Activated naive CD4-positive, alpha-beta T cell treated with anti-CD3 and anti-CD28 coated beads, Interleukin-2, amount 50 U/mL, for 72 hours (primary cell): Measurements from ENCODE around the gene SSUH2. TPM values are rescaled to one million over a fixed set of nuclear protein-coding genes. Genes with fewer than 3 reads are reported as not detected.

Experiments used
- ATAC-seq, 2 donors: fragments of 150-1000 bp; cut with Tn5 transposase; 2 replicates each; pipeline ENCODE4 v1.10.0; 2021; ENCODE audit warnings: mild to moderate bottlenecking in 2 of 2, moderate library complexity in 2 of 2
- DNase-seq, 2 donors: peaks; one replicate each; pipeline ENCODE4 v3.0.0; 2021 to 2022; ENCODE audit warnings: low spot score in 2 of 2
- H3K27ac Mint-ChIP-seq, 2 donors: one replicate each; pipeline ENCODE4 v1.8.0; 2022; ENCODE audit warnings: mild to moderate bottlenecking in 2 of 2, mixed read lengths in 2 of 2
- H3K36me3 Mint-ChIP-seq, 2 donors: one replicate each; pipeline ENCODE4 v1.8.0; 2022; ENCODE audit warnings: mixed read lengths in 2 of 2
- H3K9me3 Mint-ChIP-seq, 2 donors: one replicate each; pipeline ENCODE4 v1.8.0; 2022; ENCODE audit warnings: mixed read lengths in 2 of 2
- total RNA-seq, 2 donors: library from RNA; stranded (reverse); gene quantifications; one replicate each; pipeline ENCODE4 v1.2.3, GENCODE V29; 2022

SSUH2 gene
- total RNA-seq, 2 donors from 2014 or later: 0.23 TPM; not detected in 1

- H3K9me3 Mint-ChIP-seq: no peaks in the 10 kb centered on the region
- peak in 1 of 2 donors; percentile 61 for DNase-seq
- ATAC-seq: peak in 1 of 2 donors; percentile 88
- no peaks in the 10 kb centered on the region for H3K36me3 Mint-ChIP-seq
- no peak overlapping the region for H3K27ac Mint-ChIP-seq
Measured at GRCh38 chr3:8629151-8630021, 15.2 kb downstream of the SSUH2 start.

GRCh38 chr3:8627949-8628348 lies 16.6 kb downstream of the SSUH2 start:
- DNase-seq (no peak), ATAC-seq (no peak)
- Mint-ChIP-seq H3K36me3 (no peaks in the 10 kb centered on the region), H3K9me3 (no peaks in the 10 kb centered on the region), H3K27ac (no peak overlapping the region)

- H3K9me3 Mint-ChIP-seq: no peaks in the 10 kb centered on the region
- peak overlapping the region in 1 of 2 donors; percentile 60 for H3K27ac Mint-ChIP-seq
- no peaks in the 10 kb centered on the region for H3K36me3 Mint-ChIP-seq
- DNase-seq (no peak), ATAC-seq (no peak)
Measured at GRCh38 chr3:8627201-8627940, 17.2 kb downstream of the SSUH2 start.

DNA sequence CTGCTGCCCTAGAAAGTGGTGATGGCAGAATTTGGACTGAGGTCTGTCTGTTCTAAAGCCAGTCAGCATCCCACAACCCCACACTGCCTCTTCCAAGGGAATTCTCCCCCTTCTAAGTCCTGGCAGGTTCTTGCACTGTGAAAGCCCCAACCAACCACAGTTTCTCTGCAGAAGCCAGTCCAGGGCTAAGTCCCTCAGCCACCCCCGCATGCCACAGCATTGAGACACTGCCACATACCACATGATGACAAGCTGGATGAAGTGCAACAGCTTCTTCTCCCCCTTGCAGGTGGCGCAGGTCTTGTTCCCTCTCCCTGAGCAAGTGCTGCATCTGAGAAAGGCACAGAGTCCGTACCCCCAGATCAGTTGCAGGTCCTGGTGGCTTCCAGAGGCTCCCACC lies 18.6 kb downstream of the SSUH2 start:
- DNase-seq: no peak

DNA sequence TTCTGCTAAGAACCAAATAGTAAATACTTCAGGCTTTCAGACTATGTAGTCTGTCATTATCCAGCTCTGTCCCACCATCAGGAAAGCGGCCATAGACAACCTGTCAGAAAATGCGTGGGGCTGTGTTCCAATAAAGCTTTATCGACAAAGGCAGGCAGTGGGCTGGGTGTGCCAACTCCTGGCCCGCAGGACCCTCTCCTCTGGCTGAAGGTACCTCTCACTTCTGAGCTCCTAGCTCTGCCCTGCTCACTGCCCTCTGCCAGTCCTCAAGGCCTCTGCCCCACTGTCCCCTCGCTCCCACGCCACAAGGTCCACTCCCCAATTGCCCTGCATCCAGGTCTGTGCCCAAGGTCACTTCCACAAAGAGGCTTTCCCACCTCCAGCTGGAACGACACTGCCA lies 20.0 kb downstream of the SSUH2 start:
- H3K9me3 Mint-ChIP-seq: no peaks in the 10 kb centered on the region
- DNase-seq (no peak), ATAC-seq (no peak)
- H3K36me3 Mint-ChIP-seq: no peaks in the 10 kb centered on the region
- H3K27ac Mint-ChIP-seq: no peak overlapping the region

More for the DNA sequence above, 18.6 kb downstream of the SSUH2 start:
- ATAC-seq: no peak
- H3K36me3 Mint-ChIP-seq: no peaks in the 10 kb centered on the region
- H3K27ac Mint-ChIP-seq: peak overlapping the region in 1 of 2 donors; percentile 29
- no peaks in the 10 kb centered on the region for H3K9me3 Mint-ChIP-seq

GRCh38 chr3:8623741-8624140 lies 20.9 kb downstream of the SSUH2 start:
- ATAC-seq (no peak), DNase-seq (no peak)
- H3K36me3 Mint-ChIP-seq: no peaks in the 10 kb centered on the region
- H3K9me3 Mint-ChIP-seq: no peaks in the 10 kb centered on the region
- no peak overlapping the region for H3K27ac Mint-ChIP-seq

GRCh38 chr3:8622873-8623691 lies 21.5 kb downstream of the SSUH2 start:
- no peaks in the 10 kb centered on the region for H3K9me3 Mint-ChIP-seq
- ATAC-seq: peak; percentile 68 to 83
- H3K36me3 Mint-ChIP-seq: no peaks in the 10 kb centered on the region
- H3K27ac Mint-ChIP-seq: no peak overlapping the region
- peak in 1 of 2 donors; percentile 48 for DNase-seq

GRCh38 chr3:8621872-8622271 lies 22.7 kb downstream of the SSUH2 start:
- Mint-ChIP-seq H3K27ac (no peak overlapping the region), H3K36me3 (no peaks in the 10 kb centered on the region), H3K9me3 (no peaks in the 10 kb centered on the region)
- no peak for ATAC-seq
- no peak for DNase-seq

GRCh38 chr3:8621141-8621540 lies 23.5 kb downstream of the SSUH2 start:
- DNase-seq: no peak
- Mint-ChIP-seq H3K27ac (no peak overlapping the region), H3K36me3 (no peaks in the 10 kb centered on the region), H3K9me3 (no peaks in the 10 kb centered on the region)
- ATAC-seq: no peak

DNA sequence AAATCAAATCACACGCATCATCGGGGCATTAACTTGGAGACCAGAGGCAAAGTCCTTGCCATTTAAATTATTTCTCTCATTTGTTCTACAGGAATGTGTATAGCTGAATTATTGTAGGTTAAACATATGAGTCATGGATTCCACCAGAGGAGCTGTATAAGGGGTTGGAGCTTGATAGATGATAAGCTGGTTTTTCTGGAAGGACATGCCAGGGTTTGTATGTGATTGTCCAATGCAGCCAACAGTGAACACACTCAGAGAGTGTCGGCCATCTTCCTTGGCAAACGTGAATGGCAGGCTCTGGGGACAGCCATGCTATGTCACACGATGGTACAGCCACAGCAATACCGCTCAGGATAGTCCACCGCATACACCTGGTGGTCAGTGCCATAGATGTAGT lies 25.1 kb downstream of the SSUH2 start:
- ATAC-seq: no peak
- Mint-ChIP-seq H3K36me3 (no peaks in the 10 kb centered on the region), H3K9me3 (no peaks in the 10 kb centered on the region), H3K27ac (no peak overlapping the region)
- DNase-seq: no peak

- H3K9me3 Mint-ChIP-seq: no peaks in the 10 kb centered on the region
- DNase-seq (no peak), ATAC-seq (no peak)
- H3K27ac Mint-ChIP-seq: no peak overlapping the region
- H3K36me3 Mint-ChIP-seq: no peaks in the 10 kb centered on the region
Measured at GRCh38 chr3:8618950-8619349, 25.6 kb downstream of the SSUH2 start.

DNA sequence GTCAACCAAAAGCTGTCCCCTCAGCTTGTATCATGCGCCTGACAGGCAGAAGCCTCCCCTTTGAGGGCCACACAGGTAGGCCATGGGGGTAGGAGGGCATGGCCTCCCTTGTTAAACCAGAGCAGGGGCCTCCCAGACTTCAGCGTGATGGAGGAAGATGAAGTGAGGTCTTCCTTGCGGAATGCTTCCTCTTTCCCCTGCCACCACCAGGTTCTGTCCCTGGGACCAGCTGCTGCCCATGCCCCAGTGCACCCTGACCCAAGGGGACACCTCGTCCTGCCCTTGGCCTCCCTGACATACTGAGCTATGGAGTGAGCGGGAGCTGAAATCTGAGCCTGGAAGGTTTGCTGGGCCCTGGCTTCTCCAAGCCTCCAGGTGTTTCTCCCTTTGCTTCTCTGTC lies 26.7 kb downstream of the SSUH2 start:
- H3K27ac Mint-ChIP-seq: no peak overlapping the region
- ATAC-seq (no peak), DNase-seq (no peak)
- no peaks in the 10 kb centered on the region for H3K36me3 Mint-ChIP-seq
- no peaks in the 10 kb centered on the region for H3K9me3 Mint-ChIP-seq

DNA sequence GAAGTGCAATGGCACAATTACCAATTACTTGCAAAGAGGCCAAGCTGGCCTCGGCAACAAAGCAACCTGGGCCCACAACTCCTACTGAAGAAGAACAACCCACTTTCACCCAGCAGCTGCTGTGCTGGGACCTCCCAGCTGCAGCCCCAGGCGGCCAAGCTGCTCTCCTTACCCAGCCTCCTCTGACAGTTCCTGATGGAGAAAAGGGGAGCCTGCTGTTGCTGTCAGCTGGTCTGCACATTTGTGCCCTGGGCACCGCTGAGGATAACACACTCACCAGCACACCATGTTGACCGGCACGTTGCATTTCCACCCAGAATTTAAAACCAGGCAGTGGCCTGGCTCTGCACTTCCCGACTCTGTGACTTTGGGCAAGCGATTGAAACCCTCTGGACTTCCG lies 33.6 kb downstream of the SSUH2 start:
- ATAC-seq (no peak), DNase-seq (no peak)
- Mint-ChIP-seq H3K36me3 (no peaks in the 10 kb centered on the region), H3K27ac (no peak overlapping the region), H3K9me3 (no peaks in the 10 kb centered on the region)

GRCh38 chr3:8608791-8609467 lies 35.7 kb downstream of the SSUH2 start:
- ATAC-seq (no peak), DNase-seq (no peak)
- no peaks in the 10 kb centered on the region for H3K36me3 Mint-ChIP-seq
- no peaks in the 10 kb centered on the region for H3K9me3 Mint-ChIP-seq
- no peak overlapping the region for H3K27ac Mint-ChIP-seq

DNA sequence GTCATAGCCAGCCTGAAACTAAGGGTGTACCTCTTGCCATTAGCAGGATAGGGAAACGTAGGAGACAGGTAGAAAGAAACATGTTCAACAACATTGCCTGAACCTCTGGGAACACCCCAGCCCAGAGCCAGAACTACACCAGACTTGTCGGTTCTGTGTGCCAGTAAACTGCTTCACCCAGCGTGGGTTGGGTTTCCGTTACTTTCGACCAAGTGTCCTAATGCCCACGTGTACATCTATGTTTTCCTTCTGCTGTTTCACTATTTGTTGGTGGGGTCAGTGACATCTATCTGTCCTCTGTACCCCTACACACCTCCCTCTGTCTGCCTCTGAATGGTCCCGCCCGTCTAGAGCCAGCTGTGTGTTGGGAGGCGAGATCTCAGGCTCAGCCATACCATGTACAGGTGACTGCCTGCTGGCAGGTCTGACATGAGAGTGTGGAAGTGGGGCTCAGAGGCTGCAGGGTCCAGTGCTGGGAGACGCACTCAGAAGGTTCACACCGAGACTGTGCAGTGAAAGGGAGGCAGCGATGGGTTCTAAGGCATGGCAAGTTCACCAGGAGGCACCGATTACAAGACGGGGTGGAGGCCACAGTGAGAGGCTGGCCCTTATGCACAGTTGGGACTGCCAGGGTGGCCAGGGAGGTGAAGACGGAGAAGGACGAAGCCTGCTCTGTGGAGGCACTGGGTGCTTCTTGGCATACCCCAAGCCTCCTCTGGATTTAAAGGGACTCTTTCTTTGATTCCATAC lies 36.4 kb downstream of the SSUH2 start:
- no peak for DNase-seq

More for the DNA sequence above, 36.4 kb downstream of the SSUH2 start:
- no peaks in the 10 kb centered on the region for H3K36me3 Mint-ChIP-seq
- H3K27ac Mint-ChIP-seq: peak overlapping the region in 1 of 2 donors; percentile 50
- no peaks in the 10 kb centered on the region for H3K9me3 Mint-ChIP-seq
- ATAC-seq: no peak
